Stimulated activated naive CD4-positive, alpha-beta T cell treated with Interleukin-2 at 50 U/mL for 16 hours (primary cell): Measurements from ENCODE around the gene DISC1.
"Not testable (repeated sequence)": the region's sequence is repeated elsewhere in the genome, so short reads cannot be mapped to it uniquely, and the experiment has no call there.

Experiments
- DNase-seq: peaks from one replicate; lab custom pipeline; 2025; lab: John Stamatoyannopoulos, UW

The DISC1 gene

GRCh38 chr1:231961801-231962200 is 335.2 kb downstream of the DISC1 start:
- not testable (repeated sequence) for DNase-seq

DNA sequence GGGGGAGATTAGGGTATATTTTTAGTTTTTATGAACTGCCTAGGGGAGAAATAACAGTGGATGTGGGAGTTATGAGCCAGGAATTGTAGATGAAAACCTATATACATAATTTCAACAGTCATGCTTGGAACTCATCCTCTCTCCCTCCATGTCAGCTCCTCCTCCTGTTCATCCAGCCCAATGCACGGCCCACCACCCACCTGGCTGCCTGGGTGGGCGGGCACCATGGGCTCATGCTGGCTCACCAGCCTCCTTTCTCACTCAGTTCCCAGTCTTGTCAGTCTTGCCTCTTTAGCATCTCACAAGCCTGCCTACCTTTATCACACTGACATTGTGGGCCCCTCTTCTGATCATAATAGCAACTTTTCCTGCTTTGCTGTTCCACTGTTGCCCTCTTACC is 336.0 kb downstream of the DISC1 start:
- DNase-seq = no peak

- DNase-seq = no peak
Measured at GRCh38 chr1:231964241-231964640, 337.7 kb downstream of the DISC1 start.

GRCh38 chr1:231964961-231965360 is 338.4 kb downstream of the DISC1 start:
- no peak for DNase-seq

DNA sequence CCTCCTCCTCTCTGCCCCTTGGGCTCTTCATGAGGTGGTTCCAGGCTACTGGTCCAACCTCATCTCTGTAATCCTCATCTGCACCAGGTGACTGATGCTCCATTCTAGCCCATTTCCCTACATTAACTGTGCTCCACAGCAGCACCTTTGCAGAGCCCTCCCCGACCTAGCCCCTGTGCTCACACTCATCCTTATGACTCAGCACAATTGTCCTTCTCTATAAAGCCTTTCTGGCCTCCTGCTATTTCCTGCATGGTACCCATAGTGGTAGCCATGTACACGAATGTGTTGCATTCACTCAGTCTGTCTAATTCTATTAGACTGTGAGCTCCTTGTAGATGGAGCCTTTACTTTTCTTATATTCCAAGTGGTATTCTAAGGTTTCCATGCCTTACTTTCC is 339.0 kb downstream of the DISC1 start:
- DNase-seq = no peak

- DNase-seq = no peak
Measured at GRCh38 chr1:231966983-231967382, 340.4 kb downstream of the DISC1 start.

DNA sequence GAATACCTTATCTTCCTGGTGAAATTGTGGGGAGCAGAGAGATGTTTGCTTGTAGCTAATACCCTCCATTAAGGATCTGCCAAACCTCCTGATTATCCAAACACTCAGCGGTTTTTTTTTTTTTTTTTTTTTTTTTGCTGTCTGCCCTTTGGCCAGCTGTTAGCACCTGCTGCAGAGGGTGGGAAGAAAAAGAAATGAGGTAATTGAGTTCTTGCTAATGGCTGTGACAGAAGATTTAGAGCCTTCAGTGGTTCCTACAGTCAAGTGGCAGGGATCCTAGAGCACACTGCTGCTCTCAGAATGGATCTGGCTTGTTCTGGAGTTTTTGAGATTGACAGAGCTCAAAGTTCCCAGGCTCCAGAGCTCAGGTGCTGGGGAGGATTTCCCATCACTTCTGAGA is 342.5 kb downstream of the DISC1 start:
- no peak for DNase-seq

DNA sequence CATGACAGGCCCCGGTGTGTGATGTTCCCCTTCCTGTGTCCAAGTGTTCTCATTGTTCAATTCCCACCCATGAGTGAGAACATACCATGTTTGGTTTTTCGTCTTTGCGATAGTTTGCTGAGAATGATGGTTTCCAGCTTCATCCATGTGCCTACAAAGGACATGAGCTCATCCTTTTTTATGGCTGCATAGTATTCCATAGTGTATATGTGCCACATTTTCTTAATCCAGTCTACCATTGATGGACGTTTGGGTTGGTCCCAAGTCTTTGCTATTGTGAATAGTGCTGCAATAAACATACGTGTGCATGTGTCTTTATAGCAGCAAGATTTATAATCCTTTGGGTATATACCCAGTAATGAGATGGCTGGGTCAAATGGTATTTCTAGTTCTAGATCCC is 343.2 kb downstream of the DISC1 start:
- not testable (repeated sequence) for DNase-seq

DNA sequence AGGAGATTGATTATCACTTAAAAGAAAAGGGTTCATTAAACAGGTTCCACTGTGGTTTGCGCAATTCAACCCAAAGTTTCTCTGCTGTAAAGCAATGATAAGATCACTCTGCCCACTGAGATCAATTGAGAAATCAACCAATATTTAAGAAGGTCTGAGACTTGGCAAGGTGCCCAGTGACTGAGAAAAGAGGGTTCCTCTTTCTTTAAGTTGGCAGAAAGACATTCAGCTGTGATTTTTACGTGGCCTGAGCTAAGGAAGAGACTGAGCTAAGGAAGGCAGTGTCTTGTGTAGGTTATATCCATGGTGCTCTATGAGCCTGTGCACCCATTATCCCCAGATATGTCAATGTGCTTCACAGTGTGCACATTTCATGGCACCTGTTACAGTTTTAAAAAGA is 344.1 kb downstream of the DISC1 start:
- DNase-seq = no peak

DNA sequence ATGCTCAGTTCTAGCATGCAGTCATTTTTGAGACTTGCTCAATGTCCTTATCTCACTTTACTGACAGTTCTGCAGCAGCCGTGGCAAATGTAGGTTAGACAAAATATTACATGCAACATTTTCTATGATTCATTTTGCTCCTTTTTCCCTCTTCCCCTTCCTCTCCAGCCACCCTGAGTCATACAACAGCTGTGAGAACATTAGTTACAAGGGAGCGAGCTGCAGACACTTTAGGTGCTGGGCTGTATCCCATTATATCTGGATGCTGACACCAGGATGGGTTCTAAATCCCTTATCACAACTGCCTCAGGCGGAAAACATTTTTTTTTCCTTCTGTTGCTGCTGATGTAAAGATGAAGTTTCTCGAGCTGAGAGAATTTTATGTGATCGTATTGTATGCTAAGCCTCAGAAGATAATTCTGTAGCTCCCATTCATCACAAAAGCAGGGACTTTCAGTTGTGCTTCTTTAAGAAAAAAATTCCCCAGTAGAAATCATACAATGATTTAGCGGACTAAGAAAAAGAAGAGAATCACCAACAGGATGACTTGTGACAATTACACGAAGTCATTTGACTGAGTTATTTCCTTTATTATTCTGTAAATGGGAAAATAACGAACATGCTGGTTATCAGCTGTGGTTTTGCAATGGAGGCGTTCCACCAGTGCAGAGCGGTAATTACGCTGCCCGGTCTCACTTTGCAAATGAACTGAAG is 345.0 kb downstream of the DISC1 start:
- no peak for DNase-seq

DNA sequence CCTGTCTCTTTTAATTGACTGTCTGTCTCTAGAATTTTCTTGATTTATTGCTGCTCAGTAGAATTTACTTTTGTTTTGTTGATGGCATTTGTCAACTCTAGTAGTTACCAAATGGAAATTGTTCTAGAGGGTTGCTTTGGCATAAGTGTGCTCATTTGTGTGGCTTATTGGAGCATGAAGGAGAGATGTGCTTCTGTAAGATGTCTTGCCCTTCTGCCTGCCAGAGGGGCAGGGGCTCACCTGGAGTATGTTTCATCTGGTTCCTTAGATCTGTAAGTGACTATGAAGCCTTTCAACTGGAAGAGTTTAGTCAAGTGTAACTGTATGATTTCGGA is 345.5 kb downstream of the DISC1 start:
- DNase-seq = no peak

GRCh38 chr1:231973830-231974229 is 347.2 kb downstream of the DISC1 start:
- no peak for DNase-seq

- no peak for DNase-seq
Measured at GRCh38 chr1:231976231-231976630, 349.6 kb downstream of the DISC1 start.

DNA sequence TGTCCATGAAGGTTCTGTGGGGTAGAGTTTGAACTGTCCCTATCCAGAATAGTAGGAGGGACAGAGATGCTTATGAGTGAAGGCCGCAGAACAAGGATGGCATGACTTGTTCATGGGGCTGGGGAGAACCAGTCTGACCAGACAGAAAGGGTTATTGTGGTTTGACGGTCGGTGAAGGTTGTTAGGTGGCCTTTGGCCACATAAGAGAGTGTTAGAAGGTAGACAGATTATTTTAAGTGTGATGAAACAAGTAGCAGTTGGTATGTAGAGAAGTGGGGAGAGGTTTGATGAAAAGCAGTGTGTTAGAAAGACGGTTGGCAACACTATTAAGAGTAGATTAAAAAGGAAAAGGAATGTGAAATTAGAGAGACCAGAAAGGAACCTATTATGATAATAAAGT is 355.1 kb downstream of the DISC1 start:
- DNase-seq = no peak

GRCh38 chr1:231982871-231983587 is 356.4 kb downstream of the DISC1 start:
- DNase-seq = no peak

- no peak for DNase-seq
Measured at GRCh38 chr1:231983588-231984193, 357.1 kb downstream of the DISC1 start.

- DNase-seq = no peak
Measured at GRCh38 chr1:231985296-231986023, 358.9 kb downstream of the DISC1 start.

DNA sequence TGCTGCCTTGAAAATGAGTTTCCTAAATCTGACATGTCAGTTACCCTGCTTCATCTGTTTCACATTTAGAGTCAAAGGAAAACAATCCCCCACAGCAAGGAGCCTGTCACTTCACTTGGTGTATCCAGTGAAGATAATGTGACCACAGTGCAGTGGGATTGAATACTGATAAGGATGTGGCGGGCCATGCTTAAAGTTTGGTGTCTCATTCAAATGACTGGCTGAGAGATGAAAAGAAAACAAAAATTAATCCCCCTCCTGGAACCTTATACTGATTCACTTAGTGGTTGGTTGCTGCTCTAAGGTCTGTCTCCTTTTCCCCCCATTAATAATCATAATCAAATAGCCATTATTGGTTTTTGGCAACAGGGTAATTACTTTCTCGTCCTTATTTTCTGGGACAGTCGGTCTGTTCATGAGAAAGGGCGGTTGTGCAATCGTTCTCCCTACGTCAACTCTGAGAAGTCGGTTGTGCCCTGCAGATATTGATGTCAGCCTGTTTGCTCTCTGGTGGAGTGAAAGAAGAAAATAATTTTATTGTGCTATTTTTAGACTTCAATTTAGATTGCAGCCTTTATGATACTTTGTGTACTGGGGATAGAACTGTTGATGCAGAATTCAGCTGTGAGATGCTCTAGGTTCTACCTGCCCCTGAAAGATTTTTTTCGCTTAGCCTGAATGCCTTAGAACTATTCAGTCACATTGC is 360.2 kb downstream of the DISC1 start:
- no peak for DNase-seq

DNA sequence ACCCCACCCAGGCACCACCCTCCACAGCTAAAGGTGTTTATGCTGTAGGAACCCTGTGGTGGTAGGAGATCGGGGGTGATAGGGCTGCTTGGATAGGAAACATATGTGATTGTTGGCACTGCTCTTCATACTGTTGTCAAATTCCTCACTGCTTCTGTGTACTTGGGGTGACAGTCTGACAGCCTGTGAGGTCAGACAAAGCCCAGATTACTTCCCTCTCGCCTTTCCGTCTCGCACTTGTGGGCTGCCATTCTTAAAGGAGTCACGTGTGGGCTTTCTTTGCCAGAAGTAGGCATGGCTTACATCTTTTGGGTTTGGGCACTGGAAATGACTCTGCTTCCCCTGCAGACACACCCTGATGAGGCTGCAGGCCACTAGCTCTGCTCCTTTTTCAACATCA is 363.8 kb downstream of the DISC1 start:
- DNase-seq = no peak

DNA sequence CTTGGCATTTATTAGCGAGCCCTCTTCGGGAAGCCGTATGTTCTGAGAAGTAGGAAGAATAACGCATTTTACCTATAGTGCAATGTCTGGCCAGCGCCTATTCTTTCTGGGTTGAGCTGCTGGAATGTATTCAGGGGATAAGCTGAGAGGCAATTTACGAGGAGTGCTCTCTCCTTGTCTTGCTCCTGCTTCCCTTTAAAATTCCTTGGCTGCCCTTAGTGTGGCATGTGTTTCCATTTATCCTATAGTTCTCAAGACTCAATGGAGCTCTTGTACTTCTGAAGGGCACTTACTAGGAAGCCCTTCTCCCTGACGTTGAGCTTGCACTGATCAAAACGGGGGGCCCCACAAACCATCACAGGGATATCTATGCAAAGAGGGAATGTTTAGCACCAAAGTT is 364.6 kb downstream of the DISC1 start:
- no peak for DNase-seq

DNA sequence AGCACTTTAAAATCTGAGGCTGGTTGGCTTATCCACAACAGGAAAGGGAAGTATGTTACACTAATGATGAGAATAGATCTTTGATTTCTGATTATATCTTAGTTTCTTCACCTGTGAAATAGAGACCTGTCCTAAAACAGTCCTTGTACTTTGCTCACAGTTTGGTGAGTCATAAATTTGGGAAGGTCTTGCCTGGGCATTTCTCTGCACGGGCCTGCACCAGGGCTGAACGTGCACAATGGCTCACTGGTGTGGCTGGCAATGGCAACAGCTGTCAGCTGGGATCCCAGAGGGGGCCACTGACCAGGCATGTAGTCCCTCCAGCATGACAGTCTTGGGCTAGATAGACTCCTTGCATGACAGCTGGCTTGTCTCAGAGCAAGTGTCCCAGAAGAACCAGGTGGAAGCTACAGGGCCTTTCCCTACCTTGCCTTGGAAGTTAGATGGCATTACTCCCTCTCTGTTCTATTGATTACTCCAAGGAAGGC is 367.4 kb downstream of the DISC1 start:
- DNase-seq = no peak

DNA sequence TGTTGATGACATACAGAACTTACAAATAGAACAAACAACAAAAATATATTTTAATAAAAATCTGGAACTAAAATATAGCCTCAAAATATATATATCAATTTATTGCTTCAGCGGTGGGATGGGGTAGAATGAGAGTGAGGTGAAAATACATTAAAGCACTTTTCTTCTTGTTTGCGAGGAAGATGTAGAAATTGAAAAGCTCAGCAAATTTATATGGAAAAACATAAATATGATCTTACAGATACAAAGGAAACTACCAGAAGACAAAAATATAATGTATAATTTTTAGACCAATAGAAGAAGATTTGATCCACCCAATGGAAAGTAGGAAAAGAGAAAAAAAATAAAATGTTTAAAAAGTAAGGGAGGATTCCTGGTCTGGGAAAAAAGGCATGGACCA is 372.2 kb downstream of the DISC1 start:
- no peak for DNase-seq
